ENCODE measurements around the gene MAEA. TPM values are rescaled to one million over a fixed set of nuclear protein-coding genes. Genes with fewer than 3 reads are reported as not detected.
"Not testable (repeated sequence)": the region's sequence is repeated elsewhere in the genome, so short reads cannot be mapped to it uniquely, and the experiment has no call there.

The MAEA gene
- total RNA-seq, 1 donor from 2014 or later: 33.3 TPM

DNA sequence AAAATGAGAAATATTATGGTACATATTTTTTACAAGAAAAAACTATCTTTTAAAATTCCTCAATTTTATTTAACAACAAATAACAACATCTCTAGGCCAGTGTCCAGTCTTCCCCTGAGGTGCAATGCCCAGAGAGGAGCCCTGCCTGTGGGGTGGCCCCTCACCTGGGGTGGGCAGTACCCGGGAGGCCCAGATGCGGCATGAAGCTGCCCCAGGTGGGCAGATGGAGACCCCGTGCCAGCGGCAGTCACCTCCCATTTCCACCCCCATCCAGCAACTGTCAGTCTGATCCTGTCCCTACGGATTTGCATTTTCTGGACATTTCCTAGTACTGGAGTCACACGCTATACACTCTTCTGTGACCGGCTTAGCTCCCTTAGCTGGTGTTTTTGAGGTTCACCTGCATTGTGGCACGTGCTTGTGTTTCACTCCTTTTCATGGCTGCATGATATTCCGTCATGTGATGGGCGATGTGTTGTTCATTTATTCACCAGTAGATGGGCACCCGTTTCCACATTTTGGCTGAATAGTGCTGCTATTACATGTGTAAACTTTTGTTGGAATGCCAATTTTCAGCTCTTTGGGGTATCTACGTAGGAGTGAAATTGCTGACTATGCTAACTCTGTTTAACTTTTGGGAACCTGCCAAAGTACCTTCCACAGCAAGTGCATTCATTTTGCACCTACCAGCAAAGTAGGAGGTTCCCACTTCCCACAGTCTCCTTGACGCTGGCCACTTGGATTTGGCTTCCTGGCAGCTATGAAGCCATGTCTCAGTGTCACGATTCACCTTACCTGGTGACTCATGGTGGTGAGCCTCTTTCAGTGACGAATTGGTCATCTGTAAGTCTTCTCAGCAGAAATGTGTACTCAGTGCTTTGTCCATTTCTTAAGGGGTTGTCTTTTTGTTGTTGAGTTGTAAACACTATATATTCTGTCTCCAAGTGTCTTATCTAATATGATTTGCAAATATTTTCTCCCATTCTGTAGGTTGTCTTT is 11.7 kb upstream of the MAEA start:
- DNase-seq (ENCODE audit: low spot score): no peak

DNA sequence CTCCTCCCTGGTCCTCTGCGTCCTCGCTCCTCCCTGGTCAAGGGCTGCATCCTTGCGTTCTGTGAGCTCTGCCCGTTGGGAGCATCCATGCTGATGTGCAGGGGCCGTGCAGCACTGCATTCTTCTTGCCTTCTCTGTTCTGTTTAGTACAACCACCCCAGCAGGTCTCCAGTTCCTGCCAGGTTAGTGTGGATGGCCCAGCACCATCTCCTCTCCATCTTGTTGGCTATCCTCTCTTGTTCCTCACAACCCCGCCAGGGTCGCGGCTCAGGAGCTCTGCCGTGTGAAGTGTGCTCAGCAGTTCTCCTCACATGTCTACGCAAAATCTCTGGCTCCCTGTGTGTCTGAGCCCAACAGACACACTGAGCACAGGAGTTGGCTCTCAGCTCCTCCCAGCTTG is 10.4 kb upstream of the MAEA start:
- ATAC-seq (no peak), DNase-seq (ENCODE audit: low spot score) (no peak)

More for the DNA sequence above, 11.7 kb upstream of the MAEA start:
- ATAC-seq: no peak

DNA sequence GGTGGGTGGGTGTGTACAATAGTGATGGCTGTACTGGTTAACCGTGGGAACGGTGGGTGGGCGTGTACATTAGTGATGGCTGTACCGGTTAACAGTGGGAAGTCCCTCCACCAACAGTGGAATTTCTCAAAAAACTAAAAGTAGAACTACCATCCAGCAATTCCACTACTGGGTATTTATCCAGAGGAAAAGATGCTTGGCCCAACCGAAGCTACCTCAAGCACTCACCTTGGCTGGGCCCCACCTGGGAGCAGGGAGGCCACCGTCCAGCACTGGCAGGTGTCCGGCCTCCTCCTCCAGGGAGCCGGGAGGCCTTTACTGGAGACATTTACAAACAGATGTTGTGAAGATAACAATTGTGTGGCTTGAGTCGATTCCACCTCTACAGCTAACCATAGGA is 6.0 kb upstream of the MAEA start:
- ATAC-seq: no peak
- DNase-seq (ENCODE audit: low spot score): no peak

DNA sequence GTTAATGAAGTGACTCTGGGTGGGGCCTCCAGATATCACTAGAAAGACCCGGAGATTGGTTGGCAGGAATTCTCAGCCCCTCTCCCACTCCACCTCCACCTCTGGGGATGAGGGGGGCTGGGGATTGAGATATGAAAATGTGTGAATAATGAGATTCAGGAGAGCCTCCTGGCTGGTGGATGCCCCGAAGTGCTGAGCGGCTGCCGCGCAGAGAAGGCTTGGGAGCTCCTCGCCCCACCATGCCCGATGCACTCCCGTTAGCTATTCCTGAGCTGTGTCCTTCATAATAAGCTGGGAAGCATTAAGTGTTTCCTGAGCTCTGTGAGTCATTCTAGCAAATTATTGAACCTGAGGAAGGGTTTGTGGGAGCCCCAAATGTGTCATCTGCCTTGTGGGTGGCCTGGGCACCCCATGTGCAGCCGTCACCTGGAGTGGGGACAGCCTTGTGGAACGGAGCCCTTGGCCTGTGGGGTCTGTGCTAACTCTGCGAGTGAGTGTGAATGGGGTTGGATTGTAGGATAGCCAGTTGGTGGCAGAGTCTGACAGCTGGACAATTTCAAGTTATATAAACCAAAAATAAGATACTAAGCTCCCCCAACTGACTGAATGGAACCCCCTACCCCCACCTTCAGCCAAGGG is 4.4 kb upstream of the MAEA start:
- DNase-seq (ENCODE audit: low spot score) (no peak), ATAC-seq (no peak)

DNA sequence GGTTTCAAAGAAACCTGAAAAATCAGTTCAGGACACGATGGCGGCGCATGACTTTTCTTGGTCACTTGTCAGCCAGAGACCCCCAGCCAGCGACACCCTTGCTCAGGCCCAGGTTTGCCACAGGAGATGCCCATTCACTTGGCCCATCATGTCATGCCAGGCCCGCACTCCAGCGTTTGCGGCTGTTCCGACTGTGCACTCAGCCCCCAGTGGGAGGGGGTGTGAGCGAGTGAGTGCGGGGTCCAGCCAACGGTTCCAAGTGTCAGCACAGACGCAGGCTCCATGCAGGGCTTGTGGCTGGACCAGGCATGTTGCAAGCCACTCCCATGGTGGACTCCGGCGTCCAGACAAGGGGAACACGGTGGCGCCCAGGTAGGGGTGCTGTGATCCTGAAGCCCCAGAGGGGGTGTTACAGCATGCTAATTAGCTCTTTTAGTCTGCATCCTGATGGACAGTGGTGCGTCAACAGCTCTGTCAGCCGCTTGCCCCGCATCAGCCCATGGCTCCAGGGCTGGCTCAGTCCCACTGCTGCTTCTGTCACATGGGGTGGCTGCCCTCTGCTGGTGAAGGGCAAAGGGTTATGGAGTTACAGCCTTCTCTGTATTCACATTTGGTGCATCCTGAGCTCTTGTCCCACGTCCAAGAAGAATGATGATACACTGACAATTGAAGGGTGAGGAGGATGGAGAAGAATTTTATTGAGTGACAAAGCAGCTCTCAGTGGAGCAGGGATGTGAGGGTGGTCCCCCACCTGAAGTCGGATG is 3.7 kb upstream of the MAEA start:
- ATAC-seq (no peak), DNase-seq (ENCODE audit: low spot score) (no peak)

DNA sequence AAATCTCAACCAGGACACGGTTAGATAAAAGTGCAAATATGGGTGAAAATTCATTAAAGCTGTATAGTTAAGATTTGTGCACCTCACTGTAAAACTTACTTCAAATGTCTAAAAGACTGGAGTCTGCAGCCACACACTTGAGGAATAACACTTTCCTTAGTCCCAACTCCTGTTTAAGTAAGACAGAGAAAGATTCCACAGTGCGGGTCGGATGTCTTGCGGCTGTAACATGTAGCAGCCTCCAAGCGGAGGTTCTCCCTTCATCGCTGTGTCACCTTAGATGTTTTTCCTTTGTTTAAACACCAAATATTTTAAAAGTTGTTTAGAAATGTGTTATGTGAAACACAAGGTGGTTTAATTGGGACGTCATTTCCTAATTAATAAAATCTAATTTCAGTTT is 905 bp upstream of the MAEA start:
- ATAC-seq (no peak), DNase-seq (ENCODE audit: low spot score) (no peak)

DNA sequence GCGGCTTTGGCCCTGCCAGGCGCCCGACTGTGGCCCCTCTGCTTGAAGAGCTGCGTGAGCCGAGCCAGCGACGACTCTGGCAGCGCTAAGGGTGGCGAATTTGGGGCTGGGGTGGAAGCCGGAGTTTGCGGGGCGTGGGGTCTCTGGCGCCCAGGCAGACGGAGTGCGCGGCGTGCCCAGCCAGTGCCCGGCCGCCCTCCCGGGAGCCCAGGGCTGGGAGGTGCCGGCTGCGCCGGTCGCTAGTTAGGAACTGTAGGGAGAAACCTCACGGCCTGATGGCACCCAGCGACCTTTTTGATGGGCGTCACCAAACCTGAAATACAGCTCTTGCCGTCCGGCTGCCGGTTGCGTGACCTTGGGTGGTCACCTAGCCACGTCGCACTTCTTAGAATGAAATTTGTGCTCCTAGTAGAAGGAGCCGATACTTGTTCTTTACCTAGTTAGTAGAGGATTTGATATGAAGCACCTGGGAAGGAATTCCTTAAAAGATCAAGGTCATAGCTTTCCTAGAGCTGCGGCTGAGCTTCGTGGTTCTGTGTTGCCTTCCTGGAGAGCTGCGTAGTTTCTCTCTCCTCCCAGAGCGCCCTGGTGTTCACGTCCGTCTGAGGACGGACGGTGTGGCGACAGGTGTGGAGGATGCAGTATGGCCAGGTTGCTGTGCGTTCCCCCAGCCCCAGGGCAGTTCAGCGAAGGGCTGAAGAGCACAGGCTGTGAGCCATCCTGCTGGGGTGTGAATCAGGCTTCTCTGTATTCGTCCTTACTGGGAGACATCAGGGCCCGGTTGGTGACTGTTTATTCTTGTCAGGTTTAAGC is 680 bp downstream of the MAEA start:
- DNase-seq (ENCODE audit: low spot score) (no peak), ATAC-seq (peak; percentile 10)

DNA sequence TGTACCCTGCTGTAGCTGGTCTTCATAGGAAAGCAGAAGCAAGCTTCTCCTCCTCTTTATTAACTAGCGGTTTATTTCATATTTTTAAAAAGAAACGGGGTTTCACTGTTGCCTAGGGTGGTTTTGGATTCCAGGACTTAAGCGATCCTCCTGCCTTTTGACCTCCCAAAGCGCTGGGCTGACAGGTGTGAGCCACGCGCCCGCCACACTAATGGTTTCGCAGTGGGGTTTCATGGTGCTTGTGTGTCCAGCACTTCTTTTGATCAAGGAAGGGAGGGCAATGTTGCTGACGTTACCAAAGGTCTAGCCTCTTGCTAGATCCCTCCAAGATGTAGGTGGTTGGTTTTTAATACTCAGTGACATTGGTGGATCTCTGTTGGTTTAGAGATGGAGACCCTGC is 1.4 kb downstream of the MAEA start:
- DNase-seq (ENCODE audit: low spot score) (no peak), ATAC-seq (no peak)

DNA sequence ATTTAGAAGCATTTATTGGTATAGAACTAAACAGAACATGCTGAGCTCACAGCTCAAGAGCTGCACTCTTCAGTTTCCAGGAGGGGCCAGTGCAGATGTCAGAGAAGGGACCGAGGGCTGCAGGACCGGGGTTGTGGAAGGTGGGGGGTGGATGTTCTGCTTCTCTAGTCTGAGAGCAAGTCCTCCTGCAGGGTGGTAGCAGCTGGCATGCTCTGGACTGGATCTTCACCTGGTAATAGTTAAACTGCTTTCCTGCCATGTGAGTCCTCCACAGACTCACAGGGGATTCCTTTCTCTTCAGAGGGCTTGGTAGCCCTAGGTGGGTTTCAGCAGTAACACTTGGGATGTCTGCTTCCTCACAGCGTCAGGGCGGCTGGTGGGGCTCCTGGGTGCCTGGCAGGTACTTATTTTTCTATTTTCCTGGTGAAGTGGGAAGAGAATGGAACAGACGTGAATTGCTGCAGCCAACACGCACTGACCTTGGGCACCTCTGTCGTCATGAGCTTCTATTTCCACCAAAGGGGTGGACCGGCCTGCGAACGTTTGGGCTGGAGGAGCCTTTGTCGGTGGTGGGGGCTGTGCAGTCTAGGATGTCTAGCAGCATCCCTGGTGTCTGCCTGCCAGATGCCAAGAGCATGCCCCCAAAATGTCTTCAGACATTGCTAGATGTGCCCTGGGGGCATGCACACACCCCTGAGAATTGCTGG is 2.5 kb downstream of the MAEA start:
- ATAC-seq (no peak), DNase-seq (ENCODE audit: low spot score) (no peak)

DNA sequence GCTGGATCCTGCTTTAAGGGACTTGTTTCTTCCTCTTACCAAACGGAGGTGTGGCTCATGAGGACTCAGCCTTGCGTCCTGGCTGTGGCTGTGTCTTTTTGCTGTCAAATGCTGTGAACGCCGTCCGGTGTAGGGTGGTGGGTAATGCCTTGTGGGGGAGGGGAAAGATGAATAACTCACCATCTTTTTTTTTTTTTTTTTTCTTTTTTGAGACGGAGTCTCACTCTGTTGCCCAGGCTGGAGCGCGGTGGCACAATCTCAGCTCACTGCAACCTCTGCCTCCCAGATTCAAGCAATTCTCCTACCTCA is 3.0 kb downstream of the MAEA start:
- ATAC-seq; DNase-seq (ENCODE audit: low spot score): not testable (repeated sequence)

DNA sequence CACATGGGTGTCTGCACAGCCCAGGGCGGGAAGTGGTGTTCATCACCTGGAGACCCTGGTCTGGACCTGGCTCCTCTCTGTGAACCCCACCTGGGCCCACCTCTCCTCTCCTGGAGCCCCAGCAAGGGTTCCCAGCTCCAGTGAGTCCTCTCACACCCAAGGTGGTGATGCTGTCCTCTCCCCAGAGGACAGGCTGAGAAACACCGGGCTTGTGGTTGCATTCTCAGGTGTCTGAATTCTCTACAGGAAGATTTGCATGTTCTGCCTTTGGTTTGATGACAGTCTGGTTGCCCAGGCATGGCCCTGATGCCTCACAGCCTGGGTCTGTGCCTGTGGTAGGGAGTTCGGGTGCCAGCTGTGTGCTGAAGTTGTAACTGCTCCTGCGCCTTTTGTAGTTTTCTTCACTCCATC is 3.8 kb downstream of the MAEA start:
- DNase-seq (ENCODE audit: low spot score) (no peak), ATAC-seq (no peak)

DNA sequence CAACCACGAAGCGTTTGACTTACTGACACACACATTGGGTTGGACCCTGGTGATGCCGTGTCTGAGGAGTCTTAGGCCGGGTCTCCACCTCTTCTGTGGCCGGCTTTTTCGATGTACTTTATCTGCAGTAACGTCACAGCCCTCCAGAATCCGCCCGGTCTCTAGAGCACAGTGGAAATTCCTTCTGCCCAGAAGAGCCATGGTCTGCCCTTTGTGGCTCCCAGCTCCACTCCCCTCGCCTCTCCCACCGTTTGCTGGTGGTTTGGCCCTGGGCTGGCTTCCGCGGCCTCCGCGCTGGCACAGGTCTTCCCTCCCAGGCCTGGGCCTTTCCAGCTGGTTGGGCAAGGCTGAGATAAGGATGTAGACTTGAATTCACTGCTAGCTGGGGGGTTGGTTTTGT is 4.3 kb downstream of the MAEA start:
- no peak for ATAC-seq
- DNase-seq (ENCODE audit: low spot score): no peak

DNA sequence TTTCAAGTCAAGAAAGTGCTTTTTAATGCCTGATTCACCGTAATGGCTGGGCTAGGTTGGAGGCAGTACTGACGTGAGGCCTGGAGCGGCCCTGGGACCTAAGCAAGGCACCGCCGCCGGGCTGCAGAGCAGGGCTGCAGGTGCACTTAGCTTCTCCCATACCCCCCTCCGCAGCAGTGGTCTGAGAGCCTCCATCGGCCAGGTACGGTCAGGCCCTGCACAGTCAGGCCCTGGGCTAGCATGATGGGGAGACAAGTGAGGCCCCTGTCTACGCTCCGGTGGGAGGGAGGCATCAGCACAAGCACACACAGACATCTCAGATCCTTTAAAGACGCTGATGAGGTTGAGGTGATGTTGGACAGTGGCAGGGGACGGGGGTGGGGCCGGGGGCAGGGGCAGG is 4.7 kb downstream of the MAEA start:
- DNase-seq (ENCODE audit: low spot score) (no peak), ATAC-seq (no peak)

DNA sequence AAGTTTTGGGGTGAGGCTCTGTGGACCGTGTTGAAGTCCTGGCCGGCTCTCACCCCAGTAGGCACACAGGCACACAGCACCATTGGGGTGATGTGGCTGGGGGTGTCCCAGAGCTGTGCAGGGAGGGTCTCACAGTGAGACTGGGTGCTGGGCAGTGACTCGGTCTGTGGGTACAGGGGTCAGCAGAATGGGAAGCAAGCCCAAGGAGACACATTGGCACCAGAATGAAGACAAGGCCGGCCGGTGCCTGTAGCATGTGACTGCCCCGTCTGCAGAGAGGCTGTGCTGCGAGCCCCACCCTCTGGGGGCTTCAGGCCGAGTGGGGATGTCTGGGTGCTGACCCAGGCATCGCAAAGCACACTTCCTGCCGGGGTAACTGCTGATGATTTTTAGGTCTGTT is 5.2 kb downstream of the MAEA start:
- DNase-seq (ENCODE audit: low spot score): no peak
- ATAC-seq: peak; percentile 9

DNA sequence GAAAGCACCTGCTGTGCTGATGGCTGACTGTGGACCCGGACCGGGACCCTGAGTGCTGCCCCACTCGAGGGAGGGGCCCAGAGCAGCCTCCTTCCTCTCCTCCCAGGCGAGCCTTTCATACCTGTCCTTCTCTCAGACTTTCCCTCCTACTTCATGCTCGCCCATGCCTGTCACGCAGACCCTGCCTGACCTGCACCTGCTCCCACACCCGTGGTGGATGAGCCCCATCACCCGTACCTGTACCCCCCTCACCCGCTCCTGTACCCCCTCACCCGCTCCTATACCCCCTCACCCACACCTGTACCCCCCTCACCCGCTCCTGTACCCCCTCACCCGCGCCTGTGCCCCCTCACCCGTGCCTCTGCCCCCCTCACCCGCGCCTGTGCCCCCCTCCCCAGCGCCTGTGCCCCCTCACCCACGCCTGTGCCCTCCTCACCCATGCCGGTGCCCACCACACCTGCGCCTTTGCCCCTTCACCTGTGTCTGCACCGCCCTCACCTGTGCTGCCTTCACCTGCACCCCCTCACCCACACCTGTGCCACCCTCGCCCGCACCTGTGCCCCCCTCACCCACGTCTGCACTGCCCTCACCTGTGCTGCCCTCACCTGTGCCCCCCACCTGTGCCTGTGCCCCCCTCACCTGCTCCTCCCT is 5.8 kb downstream of the MAEA start:
- DNase-seq (ENCODE audit: low spot score): no peak
- ATAC-seq: no peak

DNA sequence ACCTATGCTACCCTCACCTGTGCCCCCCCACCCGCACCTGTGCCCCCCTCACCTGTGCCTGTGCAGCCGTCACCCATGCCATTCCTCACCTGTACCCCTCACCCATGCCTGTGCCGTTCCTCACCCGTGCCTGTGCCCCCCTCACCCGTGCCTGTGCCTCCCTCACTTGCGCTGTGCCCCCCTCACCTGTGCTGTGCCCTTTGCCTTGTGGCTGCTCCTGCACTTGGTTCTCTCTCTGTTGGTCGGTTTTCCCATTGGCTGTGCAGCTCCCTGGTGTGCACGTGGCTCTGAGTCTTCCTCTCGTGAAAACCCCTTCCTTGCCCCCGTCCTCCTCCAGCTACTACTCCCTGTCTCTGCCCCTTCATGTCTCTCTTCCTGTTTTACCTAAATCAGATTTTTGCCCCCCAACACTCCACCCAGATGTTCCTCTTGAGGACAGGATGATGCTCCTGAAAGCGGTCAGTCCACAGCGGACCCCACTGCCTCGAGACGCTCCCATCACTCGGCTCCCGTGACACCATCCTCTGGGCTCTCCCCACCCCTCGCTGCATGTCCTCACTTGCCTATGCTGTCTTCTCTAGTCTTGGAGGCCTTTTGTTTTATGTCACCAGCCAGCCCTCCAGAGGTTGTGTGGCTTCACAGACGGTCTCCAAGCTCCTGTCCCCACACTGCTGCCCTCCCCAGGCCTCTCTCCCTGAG is 6.8 kb downstream of the MAEA start:
- DNase-seq (ENCODE audit: low spot score) (no peak), ATAC-seq (no peak)

DNA sequence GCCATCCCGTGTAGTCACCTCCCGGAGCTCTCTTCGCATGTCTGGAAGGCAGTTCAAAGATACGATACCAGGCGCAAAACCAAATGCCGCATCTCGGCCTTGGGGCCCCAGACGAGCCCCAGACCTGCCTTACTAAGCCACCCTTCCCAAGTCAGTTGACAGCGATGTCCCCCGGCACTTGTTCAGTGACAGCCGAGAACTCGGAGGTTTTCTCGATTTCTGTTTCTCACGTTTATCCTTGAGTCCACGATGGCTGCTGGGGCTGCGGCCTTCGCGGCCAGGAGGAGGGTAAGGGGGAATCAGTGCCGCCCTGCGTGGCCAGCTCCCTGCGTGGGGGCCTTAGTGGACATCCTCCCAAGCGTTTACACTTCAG is 7.3 kb downstream of the MAEA start:
- DNase-seq (ENCODE audit: low spot score): no peak
- ATAC-seq: no peak

DNA sequence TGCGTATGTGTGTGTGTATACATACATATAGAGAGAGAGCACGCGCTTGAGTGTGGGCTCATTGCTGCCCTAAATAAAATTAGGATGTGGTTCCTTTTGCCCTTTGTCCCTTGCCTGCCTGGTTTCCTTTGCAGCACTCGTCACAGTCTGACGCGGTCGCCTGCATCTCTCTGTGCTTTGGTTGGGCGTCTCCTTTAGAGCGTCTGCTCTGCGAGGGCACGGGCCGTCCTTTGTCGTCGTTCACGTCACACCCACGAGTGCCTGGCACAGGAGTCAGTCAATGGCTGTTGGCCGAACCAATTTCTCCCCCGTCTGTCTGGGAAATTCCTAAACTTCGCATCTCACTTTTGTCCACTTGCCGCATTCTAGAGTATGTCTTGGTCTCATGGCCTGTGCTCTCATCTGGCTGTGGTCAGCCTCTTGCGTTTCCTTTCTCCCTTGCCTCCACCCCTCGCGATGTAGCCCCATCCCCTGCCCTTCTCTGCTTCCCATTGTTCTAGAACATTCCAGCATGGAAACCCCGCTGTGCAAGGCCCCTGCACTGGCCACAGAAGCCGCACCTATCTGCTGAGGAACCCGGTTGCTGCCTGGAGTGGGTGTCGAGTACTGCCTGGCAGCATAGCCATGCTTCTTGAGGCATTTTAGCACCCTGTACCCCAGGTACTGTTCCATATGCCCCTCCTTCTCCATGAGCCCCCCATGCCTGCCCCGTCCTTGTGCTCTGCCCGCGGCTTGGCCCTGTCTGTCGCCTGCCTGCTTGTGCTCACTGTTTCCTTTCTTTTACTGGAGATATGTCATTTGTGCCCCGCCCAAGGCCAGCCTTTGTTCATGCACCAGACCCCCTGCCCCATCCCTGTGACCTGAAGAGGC is 8.0 kb downstream of the MAEA start:
- no peak for ATAC-seq
- DNase-seq (ENCODE audit: low spot score): no peak

Measured in left lobe of liver (tissue), 2 donors.